GM12865 (cell line): ENCODE results near the gene PRG2.

ENCODE experiments used
- DNase-seq: peaks from one replicate; pipeline ENCODE4 v3.0.0; 2010; ENCODE audit warnings: low read depth
- H3K4me3 ChIP-seq: 2 replicates; pipeline ENCODE4 v1.5.1; 2011; ENCODE audit warnings: mild to moderate bottlenecking, low read depth, low read length, control low read depth
- TF ChIP-seq, protein P1 (sequence below): IDR thresholded peaks from 2 replicates; pipeline ENCODE4 v1.5.1; 2011; ENCODE audit warnings: low read length, control low read depth, low read depth, inconsistent platforms; ENCODE audit not compliant: insufficient read depth; ENCODE audit errors: missing control alignments

PRG2 gene

DNA sequence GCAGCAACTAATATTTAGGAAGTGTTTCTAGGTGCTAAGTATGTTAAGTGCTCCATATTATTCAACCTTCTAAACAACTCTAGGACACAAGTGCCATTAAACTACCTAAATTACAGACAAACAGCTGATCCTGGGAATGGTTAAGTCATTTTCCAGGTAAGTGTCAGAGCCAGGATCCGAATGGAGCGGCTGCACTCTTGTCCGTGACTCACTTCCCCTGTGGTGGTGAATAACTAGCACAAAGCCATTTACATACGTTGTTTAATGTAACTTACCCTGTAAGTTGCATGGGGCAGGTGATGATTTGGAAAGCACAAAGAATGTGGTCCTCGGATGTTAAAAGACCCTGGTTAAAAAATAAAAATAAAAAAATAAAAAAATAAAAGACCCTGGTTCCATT, 8.8 kb upstream of the PRG2 start:
- DNase-seq, result no peak
- TF ChIP-seq, protein P1, sequence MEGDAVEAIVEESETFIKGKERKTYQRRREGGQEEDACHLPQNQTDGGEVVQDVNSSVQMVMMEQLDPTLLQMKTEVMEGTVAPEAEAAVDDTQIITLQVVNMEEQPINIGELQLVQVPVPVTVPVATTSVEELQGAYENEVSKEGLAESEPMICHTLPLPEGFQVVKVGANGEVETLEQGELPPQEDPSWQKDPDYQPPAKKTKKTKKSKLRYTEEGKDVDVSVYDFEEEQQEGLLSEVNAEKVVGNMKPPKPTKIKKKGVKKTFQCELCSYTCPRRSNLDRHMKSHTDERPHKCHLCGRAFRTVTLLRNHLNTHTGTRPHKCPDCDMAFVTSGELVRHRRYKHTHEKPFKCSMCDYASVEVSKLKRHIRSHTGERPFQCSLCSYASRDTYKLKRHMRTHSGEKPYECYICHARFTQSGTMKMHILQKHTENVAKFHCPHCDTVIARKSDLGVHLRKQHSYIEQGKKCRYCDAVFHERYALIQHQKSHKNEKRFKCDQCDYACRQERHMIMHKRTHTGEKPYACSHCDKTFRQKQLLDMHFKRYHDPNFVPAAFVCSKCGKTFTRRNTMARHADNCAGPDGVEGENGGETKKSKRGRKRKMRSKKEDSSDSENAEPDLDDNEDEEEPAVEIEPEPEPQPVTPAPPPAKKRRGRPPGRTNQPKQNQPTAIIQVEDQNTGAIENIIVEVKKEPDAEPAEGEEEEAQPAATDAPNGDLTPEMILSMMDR, result no peak
- H3K4me3 ChIP-seq, result no peak overlapping the region

DNA sequence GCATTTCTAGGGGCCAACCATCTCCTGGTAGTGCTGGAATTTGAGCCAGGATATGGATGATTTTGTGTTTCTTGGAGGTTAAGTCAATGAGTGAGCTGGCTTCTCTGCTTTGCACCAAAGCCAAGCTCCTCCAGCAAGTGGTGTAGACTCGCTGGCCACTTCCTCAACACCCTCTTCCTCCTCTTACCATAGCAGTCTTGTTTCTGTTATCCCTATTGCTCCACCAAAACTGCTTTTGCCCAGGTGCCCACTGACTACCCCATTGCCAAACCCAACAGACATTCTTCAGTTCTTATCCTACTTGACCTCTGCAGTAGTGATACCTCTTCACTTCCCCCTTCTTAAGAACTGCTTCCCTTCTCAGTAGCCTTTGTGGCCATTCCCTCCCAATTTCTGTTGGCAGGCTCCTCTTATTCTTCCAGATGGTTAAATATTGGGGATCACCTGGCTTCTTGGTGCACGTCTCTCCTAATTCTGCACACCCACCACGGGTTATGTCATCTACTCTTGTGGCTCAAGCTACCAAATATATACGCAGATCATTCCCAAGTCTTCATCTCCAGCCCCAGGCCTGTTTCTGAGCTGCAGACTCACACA, 7.0 kb upstream of the PRG2 start:
- TF ChIP-seq, protein P1, result no peak
- DNase-seq, result no peak
- no peak overlapping the region for H3K4me3 ChIP-seq

DNA sequence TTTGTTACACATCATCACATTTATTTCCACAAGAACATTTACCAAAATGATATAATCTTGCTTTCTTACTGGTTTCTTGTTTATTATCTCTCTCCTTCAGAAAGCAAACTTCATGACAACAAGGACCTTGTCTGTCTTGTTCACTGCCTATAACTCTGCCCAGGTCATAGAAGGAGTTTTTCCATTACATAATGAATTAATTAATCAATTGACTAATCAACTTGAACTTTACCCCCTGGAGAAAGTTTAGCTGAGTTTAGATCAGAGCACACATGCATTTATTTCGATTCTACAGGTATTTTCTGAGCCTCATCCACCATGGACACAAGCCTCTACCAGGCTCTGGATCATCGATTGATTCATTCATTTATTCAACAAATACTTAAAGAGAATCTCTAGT, 6.3 kb upstream of the PRG2 start:
- no peak for DNase-seq
- TF ChIP-seq, protein P1, result no peak
- no peak overlapping the region for H3K4me3 ChIP-seq

DNA sequence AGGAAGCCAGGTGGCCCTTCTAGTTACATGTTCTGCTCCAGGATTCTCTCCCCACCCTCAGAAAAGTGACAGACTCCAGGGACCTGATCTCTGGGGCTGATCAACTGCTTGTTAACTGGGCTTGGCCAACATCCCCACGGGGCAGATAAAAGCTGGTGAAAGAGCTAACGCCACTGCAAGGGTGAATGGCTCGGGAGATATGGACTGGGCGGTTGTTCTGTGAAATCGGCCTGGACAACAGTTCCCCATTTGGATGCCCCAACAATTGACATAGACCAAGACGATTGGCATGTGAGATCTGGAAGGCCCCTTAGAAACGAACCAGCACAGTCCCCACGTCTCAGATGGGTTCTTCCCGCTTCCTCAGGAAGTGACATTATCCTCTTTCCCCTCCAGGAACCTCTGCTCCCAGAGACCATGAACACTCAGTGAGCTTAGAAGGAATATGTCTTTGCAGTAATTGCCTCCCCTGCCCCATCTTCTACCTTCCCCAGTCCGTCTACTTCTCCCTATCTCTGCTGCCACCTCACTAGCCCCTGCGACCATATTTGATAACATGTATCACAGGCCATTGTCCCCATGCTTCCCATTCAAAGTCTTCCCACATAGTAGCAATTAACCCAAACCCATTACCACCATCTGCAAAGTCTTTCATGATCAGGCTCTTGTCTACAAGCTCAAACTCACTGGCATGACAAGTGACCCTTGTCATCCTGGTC, 5.6 kb upstream of the PRG2 start:
- TF ChIP-seq, protein P1, result no peak
- DNase-seq, result no peak
- no peak overlapping the region for H3K4me3 ChIP-seq

DNA sequence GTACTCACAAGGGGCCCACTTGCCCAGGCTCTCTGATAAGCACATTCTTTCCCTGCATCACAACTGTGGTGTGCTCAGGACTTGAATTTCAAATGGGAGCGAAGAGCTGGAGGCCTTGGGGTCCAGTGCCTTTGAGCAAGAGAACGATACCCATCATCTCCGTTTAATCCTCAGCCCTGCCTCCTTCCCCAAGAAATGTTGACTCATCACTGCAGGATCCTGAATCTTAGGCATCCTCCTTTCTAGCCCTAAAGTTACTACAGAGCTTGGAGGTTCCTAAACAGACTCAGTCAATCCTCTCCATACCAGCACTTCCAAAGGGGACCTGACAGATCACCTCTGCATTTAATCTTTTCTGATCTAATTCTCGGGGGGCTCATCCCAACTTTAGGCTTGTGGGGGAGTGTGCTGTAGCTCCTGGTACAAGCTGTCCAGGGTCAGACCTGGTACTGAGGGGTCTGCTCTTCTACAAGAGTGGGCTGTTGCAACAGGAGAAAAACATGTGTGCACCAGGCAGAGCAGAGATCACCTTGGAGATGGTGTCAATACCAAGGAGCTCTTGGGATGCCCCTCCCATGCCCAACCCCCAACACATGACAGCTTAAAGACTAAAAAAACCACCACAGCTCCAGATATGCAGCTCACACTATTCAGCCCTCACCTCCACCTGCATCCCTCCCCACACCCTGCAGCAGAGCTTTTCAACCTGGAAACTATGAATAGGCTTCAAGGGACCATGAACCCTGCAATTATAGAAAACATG, 3.9 kb upstream of the PRG2 start:
- TF ChIP-seq, protein P1, result no peak
- no peak for DNase-seq
- H3K4me3 ChIP-seq, result no peak overlapping the region

DNA sequence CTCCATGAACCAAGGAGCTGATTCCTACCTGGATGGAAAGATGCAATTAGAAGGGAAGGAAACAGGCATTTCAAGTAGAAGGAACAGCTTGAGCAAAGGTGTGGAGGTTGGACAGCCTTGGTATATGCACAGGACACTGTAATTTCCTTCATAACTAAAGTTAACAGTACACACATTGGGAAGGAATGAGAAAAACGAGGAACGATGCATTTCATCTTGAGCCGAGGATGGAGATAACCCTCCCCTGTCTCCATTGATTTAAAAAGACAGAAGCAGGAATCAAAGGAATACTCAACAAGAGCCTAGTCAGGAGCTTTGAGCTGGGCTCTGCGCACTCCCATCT, 2.3 kb upstream of the PRG2 start:
- H3K4me3 ChIP-seq, result no peak overlapping the region
- TF ChIP-seq, protein P1, result no peak
- DNase-seq, result no peak
